GM23248 (cell line): Measurements from ENCODE around the gene MMP2. TPM values are rescaled to one million over a fixed set of nuclear protein-coding genes. Genes with fewer than 3 reads are reported as not detected.

Experiments
- DNase-seq: peaks from one replicate; pipeline ENCODE4 v3.0.0-alpha.2; 2015
- H2AFZ ChIP-seq: fragments of 200-600 bp; sonication (generic); 2 replicates; pipeline ENCODE4 v1.6.1; 2016; ENCODE audit warnings: antibody characterized with exemption
- H3F3A ChIP-seq: fragments of 200-600 bp; sonication (generic); 2 replicates; pipeline ENCODE4 v1.6.1; 2016; ENCODE audit warnings: mild to moderate bottlenecking, antibody characterized with exemption, mixed run types; ENCODE audit not compliant: insufficient read depth
- H3K27ac ChIP-seq: fragments of 200-600 bp; sonication (generic); 2 replicates; pipeline ENCODE4 v1.5.1; 2016; ENCODE audit warnings: mild to moderate bottlenecking
- H3K27me3 ChIP-seq: fragments of 200-600 bp; sonication (generic); replicated peaks from 2 replicates; pipeline ENCODE4 v1.6.1; 2016; ENCODE audit warnings: mild to moderate bottlenecking; ENCODE audit not compliant: insufficient read depth
- H3K36me3 ChIP-seq: fragments of 200-600 bp; sonication (generic); 2 replicates; pipeline ENCODE4 v1.6.1; 2016; ENCODE audit warnings: low read depth, mild to moderate bottlenecking
- H3K4me1 ChIP-seq: fragments of 200-600 bp; sonication (generic); 2 replicates; pipeline ENCODE4 v1.6.1; 2016; ENCODE audit warnings: mild to moderate bottlenecking; ENCODE audit not compliant: insufficient read depth
- H3K4me2 ChIP-seq: fragments of 200-600 bp; sonication (generic); one replicate; pipeline ENCODE4 v1.6.1; 2016; ENCODE audit warnings: mild to moderate bottlenecking; ENCODE audit not compliant: unreplicated experiment
- H3K4me3 ChIP-seq: fragments of 200-600 bp; sonication (generic); 2 replicates; pipeline ENCODE4 v1.5.1; 2016; ENCODE audit warnings: mild to moderate bottlenecking
- H3K79me2 ChIP-seq: fragments of 200-600 bp; sonication (generic); 2 replicates; pipeline ENCODE4 v1.6.1; 2016; ENCODE audit warnings: mild to moderate bottlenecking; ENCODE audit not compliant: insufficient read depth
- H3K9ac ChIP-seq: fragments of 200-600 bp; sonication (generic); 2 replicates; pipeline ENCODE4 v1.6.1; 2016; ENCODE audit warnings: mild to moderate bottlenecking
- H3K9me2 ChIP-seq: fragments of 200-600 bp; sonication (generic); 2 replicates; pipeline ENCODE4 v1.6.1; 2016; ENCODE audit warnings: mixed run types, mild to moderate bottlenecking, moderate library complexity; ENCODE audit not compliant: insufficient read depth
- H3K9me3 ChIP-seq: fragments of 200-600 bp; sonication (generic); one replicate; pipeline ENCODE4 v1.6.1; 2017; ENCODE audit warnings: low read depth
- H4K20me1 ChIP-seq: fragments of 200-600 bp; sonication (generic); 2 replicates; pipeline ENCODE4 v1.6.0; 2016; ENCODE audit not compliant: insufficient read depth
- EZH2 ChIP-seq: fragments of 200-600 bp; sonication (generic); IDR thresholded peaks from 2 replicates; pipeline ENCODE4 v1.6.1; 2018; ENCODE audit warnings: antibody characterized with exemption, mild to moderate bottlenecking; ENCODE audit not compliant: insufficient read depth, poor library complexity, severe bottlenecking
- EZH2phosphoT487 ChIP-seq: fragments of 200-600 bp; sonication (generic); IDR thresholded peaks from 2 replicates; pipeline ENCODE4 v1.6.1; 2018; ENCODE audit warnings: antibody characterized with exemption, moderate library complexity, mild to moderate bottlenecking, low read depth; ENCODE audit not compliant: insufficient read depth
- WGBS, 2 experiments: methylation state at CpG; one replicate each; pipeline ENCODE4 v1.1.6; 2015 to 2017; ENCODE audit warnings: low lambda C conversion rate in 2 of 2, low coverage in 1 of 2; ENCODE audit errors: missing lambda C conversion rate in 2 of 2; 5-methylcytosine and 5-hydroxymethylcytosine counted together
- in situ Hi-C: fragments of 300-500 bp; cut with MboI; formaldehyde crosslinking; loops from 2 replicates; pipeline ENCODE4 v1.15.0; 2020
- polyA plus RNA-seq: library from polyadenylated mRNA; unstranded; fragments of >200 nt; fragmentation: Nextera tagmentation; extraction: Ambion mirVana; gene quantifications from 2 replicates; pipeline ENCODE4 v1.2.1, GENCODE V29; 2016
- total RNA-seq: library from RNA; depleted of rRNA; stranded (reverse); fragments of >200 nt; shearing (Covaris generic); gene quantifications from 2 replicates; pipeline ENCODE4 v1.2.3, GENCODE V29; 2014

Gene MMP2
- total and polyA plus RNA-seq, 2 experiments from 2014 or later: 1,299 to 1,484 TPM

DNA sequence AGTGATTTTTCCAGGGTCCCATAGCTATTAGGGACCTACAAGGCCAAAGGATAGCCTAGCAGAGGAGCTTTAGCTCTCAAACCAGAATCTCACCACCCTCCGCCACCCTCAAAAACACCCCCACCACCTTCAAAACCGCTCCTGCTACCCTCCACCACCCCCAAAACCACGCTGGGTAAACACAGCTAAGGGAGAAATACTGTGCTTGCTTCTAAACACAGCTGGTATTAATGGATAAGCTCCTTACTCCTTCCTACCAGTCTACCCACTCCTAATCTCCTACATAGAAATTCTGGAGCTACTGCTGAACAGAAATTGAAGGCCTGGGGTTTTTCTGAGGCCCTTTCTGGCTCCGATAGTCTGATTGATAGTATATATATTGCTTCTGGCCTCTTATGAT is 27.7 kb downstream of the MMP2 start:
- Histone ChIP-seq H4K20me1 (no peaks in the 10 kb centered on the region), H3K9ac (no peak overlapping the region), H3K9me3 (no peaks in the 10 kb centered on the region), H3K27ac (no peak overlapping the region), H3K4me1 (peaks cover 21% of the 10 kb centered on the region), H3K9me2 (no peaks in the 10 kb centered on the region), H3K27me3 (no peaks in the 10 kb centered on the region), H3F3A (peaks cover 62% of the 10 kb centered on the region), H3K36me3 (peaks cover 67% of the 10 kb centered on the region), H3K4me3 (no peak overlapping the region), H3K4me2 (no peak overlapping the region), H3K79me2 (peaks cover 13% of the 10 kb centered on the region), H2AFZ (no peak overlapping the region)
- 93 to 95% methylated on average over 4 of the region's 4 CpGs for WGBS, 2 experiments
- TF ChIP-seq EZH2phosphoT487 (no peak), EZH2 (no peak)
- no peak for DNase-seq
- in situ Hi-C loops: no loop called here

DNA sequence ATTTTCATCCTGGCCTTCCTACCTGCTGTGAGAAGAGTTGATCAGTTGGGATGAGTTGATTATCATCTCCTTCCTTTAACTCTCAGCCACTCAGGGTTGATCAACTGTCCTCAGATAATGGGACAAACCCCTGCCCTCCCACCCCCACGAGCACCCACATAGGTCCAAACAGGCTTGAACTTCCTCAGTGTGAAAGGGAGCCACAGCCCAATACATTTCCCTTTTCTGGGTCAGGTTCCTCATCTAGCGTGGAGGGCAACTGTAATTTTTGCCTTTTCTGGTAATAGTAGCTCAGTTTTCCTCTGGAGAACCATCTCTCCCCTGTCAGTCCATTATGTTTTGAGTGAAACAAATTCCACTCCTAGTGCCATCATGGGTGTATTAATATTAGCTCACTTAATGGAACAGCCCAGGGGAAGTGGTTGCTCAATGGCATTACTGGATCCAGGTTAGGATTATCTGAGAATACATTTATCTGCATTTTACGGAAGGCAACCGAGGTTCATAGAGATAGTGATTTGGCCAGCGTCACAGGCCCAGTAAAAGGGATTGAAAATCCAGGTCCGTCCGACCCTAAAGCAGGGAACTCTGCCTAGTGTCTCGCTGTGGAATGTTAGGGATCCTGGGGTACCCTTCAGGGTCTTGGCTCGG is 29.4 kb downstream of the MMP2 start:
- no peak overlapping the region for H3K4me2 ChIP-seq
- in situ Hi-C loops: no loop called here
- WGBS, 2 experiments: 72 to 78% methylated on average over 8 to 9 of the region's 9 CpGs
- peaks cover 6% of the 10 kb centered on the region; the same call in 1 of the 2 replicates for H3K4me1 ChIP-seq
- no peaks in the 10 kb centered on the region for H4K20me1 ChIP-seq
- H3F3A ChIP-seq: peaks cover 64% of the 10 kb centered on the region
- H3K9ac ChIP-seq: peak overlapping the region; percentile 78; the same call in 1 of the 2 replicates
- H3K79me2 ChIP-seq: peaks cover 9% of the 10 kb centered on the region
- no peak for TF ChIP-seq EZH2
- no peak for TF ChIP-seq EZH2phosphoT487
- no peak overlapping the region for H2AFZ ChIP-seq
- H3K27me3 ChIP-seq: no peaks in the 10 kb centered on the region
- H3K27ac ChIP-seq: no peak overlapping the region
- H3K36me3 ChIP-seq: peaks cover 63% of the 10 kb centered on the region
- H3K4me3 ChIP-seq: peak overlapping the region; percentile 76
- no peak for DNase-seq
- H3K9me3 ChIP-seq: no peaks in the 10 kb centered on the region
- no peaks in the 10 kb centered on the region for H3K9me2 ChIP-seq

- H3K36me3 ChIP-seq: peaks cover 54% of the 10 kb centered on the region
- peaks cover 9% of the 10 kb centered on the region for H3K79me2 ChIP-seq
- peak within 1 kb of the TSS; percentile 78 for H3K9ac ChIP-seq
- peaks cover 64% of the 10 kb centered on the region for H3F3A ChIP-seq
- WGBS, 2 experiments: 17 to 20% methylated on average over 45 to 61 of the region's 61 CpGs
- H4K20me1 ChIP-seq: no peaks in the 10 kb centered on the region
- peak within 1 kb of the TSS; percentile 15 for H3K27ac ChIP-seq
- no peaks in the 10 kb centered on the region for H3K9me2 ChIP-seq
- peak; percentile 93 for DNase-seq
- in situ Hi-C loops: no loop called here
- H3K4me3 ChIP-seq: peak within 1 kb of the TSS; percentile 76
- peak within 1 kb of the TSS; percentile 53 for H2AFZ ChIP-seq
- H3K4me2 ChIP-seq: peak within 1 kb of the TSS; percentile 52
- H3K9me3 ChIP-seq: no peaks in the 10 kb centered on the region
- no peaks in the 10 kb centered on the region for H3K27me3 ChIP-seq
- peaks cover 9% of the 10 kb centered on the region; the same call in 1 of the 2 replicates for H3K4me1 ChIP-seq
- TF ChIP-seq EZH2: no peak
- TF ChIP-seq EZH2phosphoT487: no peak
Observed at GRCh38 chr16:55508941-55509931, 30.2 kb downstream of the MMP2 start, which contains the start of gene LPCAT2. TSS of gene LPCAT2 (plus strand) at chr16:55509072. CDS start at chr16:55509182, 110 bp downstream.

DNA sequence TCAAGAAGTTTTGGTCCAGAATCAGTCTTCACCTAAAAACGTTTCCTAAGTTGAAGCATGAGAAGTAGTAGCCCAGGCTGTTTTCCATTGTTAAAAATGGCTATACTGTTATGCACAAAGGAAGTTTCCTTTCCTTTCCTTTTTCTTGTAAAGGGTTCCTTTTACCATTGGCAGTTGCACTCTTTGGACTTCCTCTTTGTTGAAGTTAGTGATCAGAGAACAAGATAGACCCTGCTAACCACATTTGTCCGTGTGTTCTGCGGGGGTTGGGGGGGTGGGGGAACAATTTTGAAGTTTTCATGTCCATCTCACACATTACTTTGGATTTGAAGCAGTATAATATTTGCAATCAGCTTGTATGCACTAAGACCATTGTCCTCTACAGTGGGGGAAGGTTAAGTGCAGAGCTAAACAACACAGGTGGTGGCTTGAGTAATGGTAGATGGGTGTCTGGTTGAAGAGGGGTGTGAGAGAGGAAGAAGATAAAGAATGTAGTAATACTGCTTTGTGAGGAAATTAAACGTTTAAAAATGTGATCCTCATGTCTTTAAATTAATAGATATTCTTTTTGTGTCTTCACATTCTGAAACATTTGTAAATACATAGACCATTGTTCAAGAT is 31.3 kb downstream of the MMP2 start:
- Histone ChIP-seq H3K4me3 (peak overlapping the region; percentile 76), H4K20me1 (no peaks in the 10 kb centered on the region), H3K36me3 (peaks cover 47% of the 10 kb centered on the region), H3K27ac (no peak overlapping the region), H3K4me1 (peaks cover 19% of the 10 kb centered on the region; the same call in 1 of the 2 replicates), H3K9me2 (no peaks in the 10 kb centered on the region), H3K79me2 (peaks cover 9% of the 10 kb centered on the region), H3K27me3 (no peaks in the 10 kb centered on the region), H3K9ac (peak overlapping the region; percentile 78; the same call in 1 of the 2 replicates), H2AFZ (peak overlapping the region; percentile 53; the same call in 1 of the 2 replicates), H3K4me2 (peak overlapping the region; percentile 52), H3F3A (peaks cover 65% of the 10 kb centered on the region), H3K9me3 (no peaks in the 10 kb centered on the region)
- in situ Hi-C loops: no loop called here
- no peak for DNase-seq
- 78 to 80% methylated on average over 4 of the region's 4 CpGs for WGBS, 2 experiments
- TF ChIP-seq EZH2phosphoT487: no peak
- no peak for TF ChIP-seq EZH2
